IMR-90 (cell line): Measurements from ENCODE around the gene FOXK1. TPM values are rescaled to one million over a fixed set of nuclear protein-coding genes. Genes with fewer than 3 reads are reported as not detected.
"Not testable (repeated sequence)": the region's sequence is repeated elsewhere in the genome, so short reads cannot be mapped to it uniquely, and the experiment has no call there.

Experiments
- ATAC-seq: fragments of 200-7000 bp; cut with Tn5 transposase; 2 replicates; pipeline ENCODE4 v1.9.1; 2020; ENCODE audit warnings: low read depth, mild to moderate bottlenecking, moderate library complexity
- BruUV-seq: library from RNA; stranded (reverse); fragments of 400-500 nt; replicated peaks from 2 replicates; lab custom pipeline; 2021; lab: Mats Ljungman, UMichigan
- CTCF ChIA-PET: fragments of 300-600 bp; formaldehyde crosslinking; extraction: SDS; loops from one replicate; lab custom pipeline; 2021; ENCODE audit warnings: antibody characterized with exemption; lab: Yijun Ruan, JAX
- POLR2A ChIA-PET: fragments of 300-600 bp; sonication (Branson Sonifier 250); formaldehyde crosslinking; loops from one replicate; lab custom pipeline; 2022; ENCODE audit warnings: antibody characterized with exemption; ENCODE audit not compliant: unreplicated experiment; lab: Charles Lee
- DNase-seq: peaks from one replicate; pipeline ENCODE4 v3.0.0; 2013
- H2AFZ ChIP-seq: replicated peaks from 2 replicates; pipeline ENCODE3; 2013; ENCODE audit warnings: low read length, mild to moderate bottlenecking; ENCODE audit not compliant: poor library complexity
- H2AK5ac ChIP-seq: 2 replicates; pipeline ENCODE4 v1.6.1; 2013; ENCODE audit warnings: low read depth, low read length, inconsistent platforms
- H2AK9ac ChIP-seq: replicated peaks from 2 replicates; pipeline ENCODE3; 2013; ENCODE audit warnings: mild to moderate bottlenecking, low read depth, low read length, moderate library complexity; ENCODE audit not compliant: poor library complexity
- H2BK120ac ChIP-seq: 2 replicates; pipeline ENCODE4 v1.6.1; 2013; ENCODE audit warnings: low read depth, low read length, inconsistent platforms
- H2BK15ac ChIP-seq: 3 replicates; pipeline ENCODE4 v1.6.1; 2013; ENCODE audit warnings: low read depth, low read length, inconsistent platforms
- H2BK20ac ChIP-seq: 2 replicates; pipeline ENCODE4 v1.6.1; 2013; ENCODE audit warnings: low read depth, mild to moderate bottlenecking, inconsistent platforms, low read length, moderate library complexity
- H2BK5ac ChIP-seq: 2 replicates; pipeline ENCODE4 v1.6.1; 2013; ENCODE audit warnings: mild to moderate bottlenecking, low read depth, low read length, inconsistent platforms; ENCODE audit not compliant: poor library complexity, severe bottlenecking
- H3K14ac ChIP-seq: replicated peaks from 2 replicates; pipeline ENCODE4 v1.6.1; 2013; ENCODE audit warnings: low read depth, low read length, inconsistent platforms
- H3K18ac ChIP-seq: 2 replicates; pipeline ENCODE4 v1.6.1; 2013; ENCODE audit warnings: low read depth, low read length, control low read depth
- H3K23ac ChIP-seq: 2 replicates; pipeline ENCODE4 v1.6.1; 2013; ENCODE audit warnings: low read depth, low read length, inconsistent platforms
- H3K27ac ChIP-seq: 2 replicates; pipeline ENCODE4 v1.5.1; 2013; ENCODE audit warnings: mild to moderate bottlenecking, control low read depth, low read length; ENCODE audit not compliant: insufficient read depth
- H3K27me3 ChIP-seq: 2 replicates; pipeline ENCODE4 v1.6.1; 2013; ENCODE audit warnings: low read length; ENCODE audit not compliant: control insufficient read depth, insufficient read depth
- H3K36me3 ChIP-seq: 2 replicates; pipeline ENCODE4 v1.6.1; 2013; ENCODE audit warnings: low read length, mixed read lengths; ENCODE audit not compliant: control insufficient read depth, insufficient read depth
- H3K4ac ChIP-seq: 2 replicates; pipeline ENCODE4 v1.6.1; 2013; ENCODE audit warnings: low read depth, low read length, inconsistent platforms
- H3K4me1 ChIP-seq: 2 replicates; pipeline ENCODE4 v1.6.1; 2013; ENCODE audit warnings: low read length, mixed read lengths; ENCODE audit not compliant: control insufficient read depth, insufficient read depth
- H3K4me2 ChIP-seq: 2 replicates; pipeline ENCODE4 v1.6.1; 2013; ENCODE audit warnings: low read depth, mild to moderate bottlenecking, control low read depth, low read length, moderate library complexity
- H3K4me3 ChIP-seq: 2 replicates; pipeline ENCODE4 v1.5.1; 2013; ENCODE audit warnings: low read depth, mild to moderate bottlenecking, control low read depth, low read length, moderate library complexity; ENCODE audit not compliant: insufficient read depth
- H3K56ac ChIP-seq: 2 replicates; pipeline ENCODE4 v1.6.1; 2013; ENCODE audit warnings: low read length, inconsistent platforms; ENCODE audit not compliant: insufficient read depth; ENCODE audit errors: extremely low read depth
- H3K79me1 ChIP-seq, 2 experiments: 2 replicates each; pipeline ENCODE4 v1.6.1; 2013; ENCODE audit warnings: low read length in 2 of 2, inconsistent platforms in 1 of 2, low read depth in 1 of 2
- H3K9ac ChIP-seq: 2 replicates; pipeline ENCODE4 v1.6.1; 2013; ENCODE audit warnings: low read depth, low read length, control low read depth
- H3K9me1 ChIP-seq: 2 replicates; pipeline ENCODE4 v1.6.1; 2013; ENCODE audit warnings: low read length, inconsistent platforms; ENCODE audit not compliant: insufficient read depth
- H3K9me3 ChIP-seq: 2 replicates; pipeline ENCODE4 v1.6.1; 2013; ENCODE audit warnings: low read length; ENCODE audit not compliant: control insufficient read depth, insufficient read depth
- H4K20me1 ChIP-seq: 2 replicates; pipeline ENCODE4 v1.6.1; 2013; ENCODE audit warnings: low read length, inconsistent platforms; ENCODE audit not compliant: insufficient read depth
- H4K5ac ChIP-seq: 2 replicates; pipeline ENCODE4 v1.6.1; 2013; ENCODE audit warnings: mild to moderate bottlenecking, low read depth, low read length, control low read depth
- H4K8ac ChIP-seq, 2 experiments: 2 replicates each; pipeline ENCODE4 v1.6.1; 2013; ENCODE audit warnings: low read depth in 2 of 2, low read length in 2 of 2, control low read depth in 1 of 2, inconsistent platforms in 1 of 2
- H4K91ac ChIP-seq: 2 replicates; pipeline ENCODE4 v1.6.1; 2013; ENCODE audit warnings: low read depth, low read length, inconsistent platforms; ENCODE audit not compliant: insufficient read depth
- WGBS, 2 experiments: methylation state at CpG; one replicate each; pipeline versions ENCODE4 v1.1.5 to v1.1.7; 2013; ENCODE audit warnings: missing lambda C conversion rate in 2 of 2; ENCODE audit not compliant: insufficient read length in 1 of 2; ENCODE audit errors: extremely low coverage in 2 of 2; 5-methylcytosine and 5-hydroxymethylcytosine counted together
- dilution Hi-C: fragments of 300-500 bp; cut with HindIII; formaldehyde crosslinking; loops from one replicate; pipeline ENCODE4 v1.14.3; 2018; ENCODE audit warnings: low sequenced_read_pairs; ENCODE audit not compliant: unreplicated experiment
- in situ Hi-C: fragments of 300-500 bp; cut with MboI; formaldehyde crosslinking; loops from 3 replicates; pipeline ENCODE4 v1.14.3; 2019; ENCODE audit warnings: low sequenced_read_pairs, inconsistent platforms, mixed read lengths
- intact Hi-C: fragments of 100-400 bp; cut with micrococcal nuclease; formaldehyde crosslinking; loops from 2 replicates; pipeline ENCODE4 v1.10.0; 2022
- polyA plus RNA-seq, 3 experiments: library from polyadenylated mRNA; depleted of rRNA; stranded (reverse); fragments of >200 nt; gene quantifications; 2 replicates each; pipeline ENCODE4 v1.2.3, GENCODE V29; 2012; ENCODE audit warnings: low replicate concordance in 1 of 3
- total RNA-seq: library from RNA; depleted of rRNA; stranded (reverse); fragments of >200 nt; gene quantifications from 2 replicates; pipeline ENCODE4 v1.2.3, GENCODE V29; 2012

FOXK1 gene
- total and polyA plus RNA-seq, 2 of the 4 experiments (the other 2 are of a cell fraction): 4.3 to 8.8 TPM

GRCh38 chr7:4793385-4793993, 111.4 kb downstream of the FOXK1 start:
- H2BK120ac ChIP-seq, H3K4me1 ChIP-seq, H3K27me3 ChIP-seq, H4K8ac ChIP-seq, H4K20me1 ChIP-seq, ATAC-seq, H3K9ac ChIP-seq, H2AFZ ChIP-seq, in situ Hi-C loops, H3K23ac ChIP-seq, H3K9me1 ChIP-seq, H4K91ac ChIP-seq, H3K4me3 ChIP-seq, H3K56ac ChIP-seq, H3K79me1 ChIP-seq, CTCF ChIA-PET, H3K18ac ChIP-seq, H3K4ac ChIP-seq, DNase-seq, H2AK9ac ChIP-seq, H3K27ac ChIP-seq, intact Hi-C loops, H2BK20ac ChIP-seq, H3K9me3 ChIP-seq, H2BK15ac ChIP-seq, dilution Hi-C loops, H3K14ac ChIP-seq, H2BK5ac ChIP-seq, H3K4me2 ChIP-seq, H4K5ac ChIP-seq, BruUV-seq, H2AK5ac ChIP-seq: not testable (repeated sequence)
- peaks cover 35% of the 10 kb centered on the region; the same call in 1 of the 2 replicates for H3K36me3 ChIP-seq
- 100% methylated on average over 13 of the region's 30 CpGs; no CpG with 5 or more reads in 1 of the 2 experiments for WGBS, 2 experiments
- POLR2A ChIA-PET: interaction anchor here (0.5 to 0.6 kb wide), 2 partner anchors 15 to 106 kb away, joined by 4 read pairs; no protein-coding TSS in a partner anchor

- H2AK5ac ChIP-seq, H3K9me1 ChIP-seq, H3K4ac ChIP-seq, H3K56ac ChIP-seq, H2BK120ac ChIP-seq, H2BK15ac ChIP-seq, intact Hi-C loops, H4K8ac ChIP-seq, H4K5ac ChIP-seq, H2AFZ ChIP-seq, H3K4me1 ChIP-seq, H4K20me1 ChIP-seq, H3K14ac ChIP-seq, H2BK20ac ChIP-seq, H3K27me3 ChIP-seq, H3K9me3 ChIP-seq, H4K91ac ChIP-seq, H3K4me3 ChIP-seq, H2AK9ac ChIP-seq, H3K79me1 ChIP-seq, H2BK5ac ChIP-seq, DNase-seq, H3K9ac ChIP-seq, POLR2A ChIA-PET, BruUV-seq, H3K23ac ChIP-seq, CTCF ChIA-PET, ATAC-seq, H3K18ac ChIP-seq, in situ Hi-C loops, H3K27ac ChIP-seq, dilution Hi-C loops, H3K4me2 ChIP-seq: not testable (repeated sequence)
- WGBS, 2 experiments: 93% methylated on average over 3 of the region's 14 CpGs; no CpG with 5 or more reads in 1 of the 2 experiments
- peaks cover 28% of the 10 kb centered on the region; the same call in 1 of the 2 replicates for H3K36me3 ChIP-seq
Observed at GRCh38 chr7:4794171-4794570, 112.1 kb downstream of the FOXK1 start.
